ENCODE measurements around the gene MEF2A.

GRCh38 chr15:99726333-99726732 is 160.5 kb downstream of the MEF2A start:
- TF ChIP-seq EZH2 (IDR thresholded peaks at IDR 0.05; ENCODE audit: borderline replicate concordance, insufficient read depth, low read depth, low read length, poor library complexity, severe bottlenecking) (no peak), CTCF (IDR thresholded peaks at IDR 0.05) (no peak)
